AG09309 (cell line): ENCODE results near the gene ATG12.

Source experiments
- DNase-seq: peaks from one replicate; pipeline ENCODE4 v3.0.0-alpha.2; 2010; ENCODE audit warnings: low read depth
- H3K4me3 ChIP-seq: 2 replicates; pipeline ENCODE4 v1.5.1; 2011; ENCODE audit warnings: mild to moderate bottlenecking, low read depth, low read length, moderate library complexity; ENCODE audit not compliant: control insufficient read depth
- CTCF ChIP-seq: IDR thresholded peaks from 2 replicates; pipeline ENCODE4 v1.5.1; 2011; ENCODE audit warnings: mild to moderate bottlenecking, low read depth, low read length, inconsistent platforms; ENCODE audit not compliant: insufficient read depth, control insufficient read depth; ENCODE audit errors: missing control alignments

The ATG12 gene

GRCh38 chr5:115843444-115844130 is 2.2 kb upstream of the ATG12 start:
- H3K4me3 ChIP-seq, result peak overlapping the region; percentile 83; the same call in 1 of the 2 replicates
- no peak for DNase-seq
- TF ChIP-seq CTCF, result no peak

GRCh38 chr5:115842952-115843351 is 1.6 kb upstream of the ATG12 start:
- peak overlapping the region; percentile 83 for H3K4me3 ChIP-seq
- TF ChIP-seq CTCF, result no peak
- DNase-seq, result no peak

GRCh38 chr5:115842089-115842935 is 947 bp upstream of the ATG12 start:
- peak overlapping the region; percentile 83 for H3K4me3 ChIP-seq
- peak; percentile 5 for TF ChIP-seq CTCF
- no peak for DNase-seq

GRCh38 chr5:115840873-115841272 is 492 bp downstream of the ATG12 start:
- peak overlapping the region; percentile 83 for H3K4me3 ChIP-seq
- DNase-seq, result no peak
- TF ChIP-seq CTCF, result no peak

- DNase-seq, result no peak
- no peak overlapping the region for H3K4me3 ChIP-seq
- TF ChIP-seq CTCF, result peak; percentile 47
Measured at GRCh38 chr5:115838885-115839518, 2.4 kb downstream of the ATG12 start.

GRCh38 chr5:115835481-115835880 is 5.9 kb downstream of the ATG12 start:
- no peak for TF ChIP-seq CTCF
- no peak overlapping the region for H3K4me3 ChIP-seq
- no peak for DNase-seq
